NCI-H774 (cell line): ENCODE results near the gene CLMN.
A peak's percentile ranks its signal among the peaks of the same experiment; 100 is the strongest.

ENCODE experiments used
- DNase-seq: peaks from one replicate; lab custom pipeline; 2025; lab: John Stamatoyannopoulos, UW

The CLMN gene

DNA sequence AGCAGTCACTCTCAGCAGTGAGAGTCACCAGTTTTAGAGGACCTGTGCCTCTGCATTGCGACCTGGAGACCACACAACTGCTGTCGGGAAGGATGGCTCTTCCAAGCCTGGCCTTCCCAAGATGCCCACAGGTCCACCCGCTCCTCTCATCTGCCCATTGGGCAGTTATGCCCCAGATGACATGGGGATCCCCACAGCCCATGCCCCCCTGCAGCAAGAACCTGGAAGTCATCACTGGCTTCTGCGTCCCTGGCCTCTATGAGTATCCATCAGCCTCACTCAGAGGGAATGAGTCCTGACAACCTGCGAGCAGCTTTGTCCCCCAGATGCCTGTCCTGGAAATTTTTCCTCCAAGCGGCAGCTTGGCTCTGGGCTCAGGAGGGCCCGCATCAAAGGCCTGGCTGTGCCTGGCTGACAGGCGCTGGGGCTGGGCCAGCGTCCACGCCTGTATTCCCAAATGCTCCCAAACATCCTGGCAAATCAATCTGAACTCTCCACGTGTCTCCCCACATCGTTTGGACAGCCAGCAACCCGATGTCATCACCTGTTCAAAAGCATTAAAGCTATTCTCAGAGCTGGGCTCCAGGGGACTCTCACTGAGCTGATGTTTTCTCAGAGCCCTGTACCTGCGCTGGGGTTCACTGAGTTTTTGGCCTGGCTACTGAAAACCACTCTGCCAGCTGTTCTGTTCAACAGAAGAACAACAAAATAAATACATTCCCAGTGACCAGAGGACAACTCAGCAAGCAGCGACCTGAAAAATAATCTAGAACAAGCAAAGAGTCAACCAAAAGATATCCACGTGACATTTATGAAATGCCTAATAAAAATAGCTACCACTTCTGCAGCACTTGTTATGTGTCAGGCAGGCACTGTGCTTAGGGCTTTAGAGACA lies 57.8 kb downstream of the CLMN start:
- DNase-seq: no peak

DNA sequence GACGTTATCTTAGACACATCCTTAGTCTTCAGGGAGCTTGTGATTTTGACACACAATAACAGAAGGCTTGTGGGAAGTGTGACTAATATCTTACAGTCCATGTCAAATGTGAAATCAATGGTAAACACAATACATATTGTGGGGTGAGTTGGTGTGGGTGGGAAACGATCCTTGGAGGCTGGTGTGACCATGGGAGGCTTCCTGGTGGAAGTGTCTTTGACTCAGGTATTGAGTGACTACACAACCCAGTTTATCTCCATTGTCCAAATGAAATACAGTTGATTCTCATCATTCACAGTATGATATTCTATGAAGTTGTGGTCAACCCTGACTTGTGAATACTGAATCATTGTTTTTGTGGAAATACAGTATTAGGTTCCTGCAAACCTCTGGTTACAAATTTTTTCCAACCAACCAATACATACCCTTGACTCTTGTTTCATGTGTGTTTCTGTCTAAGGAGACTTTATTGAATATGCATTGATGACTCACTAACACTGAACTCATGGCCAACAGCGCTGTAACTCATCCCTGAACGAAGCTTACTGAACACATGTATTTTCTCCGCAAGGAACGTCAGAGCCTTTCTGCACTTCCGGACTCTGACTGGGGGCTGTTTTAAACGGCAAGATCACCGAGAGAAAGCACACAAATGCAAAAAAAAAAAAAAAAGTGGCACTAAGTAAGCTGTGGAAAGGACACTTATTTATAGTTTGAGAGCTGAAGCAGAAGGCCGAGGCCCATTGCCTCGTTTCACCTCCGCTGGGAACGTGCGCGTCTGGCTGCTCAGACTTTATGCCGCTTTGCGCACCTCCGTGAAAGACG lies 59.0 kb downstream of the CLMN start:
- DNase-seq: no peak

DNA sequence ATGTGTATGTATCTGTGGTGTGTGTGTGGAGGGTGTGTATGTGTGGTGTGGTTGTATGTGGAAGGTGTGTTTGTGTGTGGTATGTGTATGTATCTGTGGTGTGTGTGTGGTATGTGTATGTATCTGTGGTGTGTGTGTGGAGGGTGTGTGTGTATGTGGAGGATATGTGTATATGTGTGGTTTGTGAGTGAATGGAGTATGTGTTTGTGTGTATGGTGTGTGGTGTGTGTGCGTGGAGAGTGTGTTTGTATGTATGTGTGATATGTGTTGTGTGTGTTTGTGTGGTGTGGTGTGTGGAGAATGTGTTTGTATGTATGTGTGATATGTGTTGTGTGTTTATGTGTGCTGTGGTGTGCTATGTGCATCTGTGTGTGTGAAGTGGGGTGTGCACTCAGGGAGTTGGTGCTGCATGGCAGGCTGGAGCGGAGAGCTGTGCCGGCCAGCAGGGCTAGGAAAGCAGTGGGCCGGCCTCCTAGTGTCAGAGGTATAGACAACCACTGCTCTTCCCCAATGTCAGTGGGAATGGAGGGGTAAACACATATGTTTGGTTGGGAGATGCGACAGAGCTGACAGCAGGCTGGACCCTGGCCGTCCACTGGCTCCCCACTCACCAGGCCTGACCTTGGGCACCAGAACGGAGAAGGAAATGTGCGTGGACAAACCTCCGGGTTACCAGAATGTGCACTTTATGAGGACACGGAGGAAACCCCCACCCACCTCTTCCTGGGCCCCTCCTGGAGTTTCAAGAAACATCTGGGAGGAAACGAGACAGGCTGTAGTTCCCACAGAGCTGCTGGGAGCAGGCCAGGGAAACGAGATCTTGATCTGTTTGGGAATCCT lies 60.7 kb downstream of the CLMN start:
- no peak for DNase-seq

DNA sequence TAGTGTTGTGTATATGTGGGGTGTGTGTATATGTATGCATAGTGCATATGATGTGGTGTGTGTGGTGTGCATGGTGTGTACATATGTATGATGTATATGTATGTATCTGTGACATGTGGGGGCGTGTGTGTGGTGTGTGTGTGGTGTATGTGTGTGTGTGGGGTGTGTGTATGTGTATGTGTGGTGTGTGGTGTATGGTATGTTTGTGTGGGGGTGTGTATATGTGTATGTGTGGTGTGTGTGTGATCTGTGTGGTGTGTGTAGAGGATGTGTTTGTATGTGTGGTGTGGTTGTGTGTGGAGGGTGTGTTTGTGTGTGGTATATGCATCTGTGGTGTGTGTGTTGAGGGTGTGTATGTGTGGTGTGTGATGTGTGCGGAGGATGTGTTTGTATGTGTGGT lies 61.6 kb downstream of the CLMN start:
- DNase-seq: no peak

DNA sequence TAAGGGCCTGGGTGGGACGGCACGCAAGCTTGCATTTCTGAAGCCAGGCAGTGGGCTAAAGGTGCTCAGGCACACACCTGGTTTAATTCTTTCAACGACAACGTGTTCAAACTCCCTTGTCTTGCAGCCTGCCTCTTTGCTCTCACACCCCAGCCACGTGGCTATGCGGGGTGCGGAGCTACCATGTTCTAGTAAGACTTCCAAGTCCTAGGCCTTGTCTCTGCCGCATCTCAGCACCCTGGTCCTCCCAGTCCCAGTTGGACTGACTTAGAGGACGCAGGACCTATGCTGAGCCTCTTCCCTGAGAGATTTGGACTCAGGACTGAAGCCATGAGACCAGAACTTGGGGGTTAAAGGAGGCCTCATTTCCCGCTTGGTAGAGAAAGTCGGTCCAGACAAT lies 62.2 kb downstream of the CLMN start:
- DNase-seq: no peak

DNA sequence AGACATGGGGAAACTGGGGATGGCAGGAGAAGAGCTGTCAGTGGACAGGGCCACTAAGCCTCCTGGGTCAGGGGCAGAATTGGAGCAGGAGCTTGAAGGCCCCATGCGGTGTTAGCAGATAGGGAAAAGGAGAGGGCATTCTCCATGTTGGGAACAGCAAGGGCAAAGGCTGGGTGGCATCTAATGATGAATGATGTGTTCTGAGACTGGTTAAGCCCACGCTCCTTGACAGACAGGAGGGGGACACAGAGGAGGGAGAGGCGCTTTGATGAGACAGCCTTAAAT lies 63.0 kb downstream of the CLMN start:
- DNase-seq: no peak

DNA sequence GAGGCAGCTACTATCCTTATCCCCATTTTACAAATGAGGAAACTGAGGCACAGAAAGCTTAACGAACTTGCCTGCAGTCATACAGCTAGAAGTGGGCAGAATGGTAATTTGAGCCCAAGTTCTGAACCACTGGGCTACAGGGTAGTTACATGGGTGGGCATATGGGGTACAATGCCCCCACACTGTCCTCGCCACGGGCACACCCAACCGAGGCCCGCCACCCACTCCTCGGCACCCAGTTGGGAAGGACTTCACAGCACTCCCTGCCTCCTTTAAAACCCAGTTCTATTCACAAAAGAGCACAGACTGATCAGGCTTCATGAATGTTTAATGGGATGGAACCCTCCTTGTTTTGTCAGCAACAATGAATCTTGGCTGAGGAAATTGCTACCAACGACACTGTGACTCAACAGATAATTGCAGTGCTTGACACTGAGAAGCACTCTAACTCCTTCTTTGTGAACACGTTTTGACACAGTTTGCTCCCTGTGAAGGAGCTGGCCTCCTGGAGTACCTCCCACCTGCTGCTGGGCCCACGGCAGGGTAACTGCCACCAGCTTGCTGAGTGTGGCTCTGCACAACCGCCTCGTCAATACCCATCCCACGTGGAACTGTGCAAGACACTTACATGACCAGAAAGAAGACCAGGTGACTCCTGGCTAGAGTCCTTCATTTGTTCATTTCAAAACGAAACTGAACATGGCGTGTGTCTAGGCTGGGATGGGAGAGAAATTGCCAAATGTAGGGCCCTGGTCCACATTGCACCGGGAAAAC lies 63.5 kb downstream of the CLMN start:
- DNase-seq: peak; percentile 52

DNA sequence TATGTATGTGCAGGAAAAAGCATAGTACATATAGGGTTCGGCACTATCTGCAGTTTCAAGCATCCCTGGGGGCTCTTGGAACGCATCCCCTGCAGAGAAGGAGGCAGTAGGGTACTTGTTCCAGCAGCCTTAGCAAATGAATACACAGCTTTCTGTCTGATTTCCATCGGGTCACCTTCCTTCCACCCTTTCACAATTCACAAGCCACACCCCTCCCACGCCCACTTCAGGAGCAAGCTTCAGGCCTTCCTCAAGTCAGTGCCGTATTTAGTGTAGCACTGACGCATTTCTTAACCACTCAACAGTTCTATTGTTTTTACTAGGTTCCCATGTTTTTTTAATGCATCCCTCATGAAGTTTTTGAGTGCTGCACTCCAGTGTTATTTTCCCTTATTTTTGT lies 64.2 kb downstream of the CLMN start:
- no peak for DNase-seq

DNA sequence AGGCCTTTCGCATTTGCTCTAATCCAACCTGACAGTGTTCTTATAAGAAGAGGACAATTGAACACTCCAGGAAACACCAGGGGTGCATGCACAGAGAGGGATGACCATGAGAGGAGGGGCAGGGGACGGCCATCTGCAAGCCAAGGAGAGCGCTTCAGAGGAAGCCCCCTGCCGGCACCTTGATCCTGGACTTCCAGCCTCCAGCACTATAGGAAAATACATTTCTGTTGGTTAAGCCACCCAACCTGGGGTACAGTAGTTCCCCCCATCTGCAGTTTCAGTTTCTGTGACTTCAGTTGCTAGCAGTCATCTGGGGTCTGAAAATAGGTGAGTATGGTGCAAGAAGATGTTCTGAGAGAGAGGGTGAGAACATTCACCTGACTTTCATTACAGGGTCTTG lies 64.7 kb downstream of the CLMN start:
- DNase-seq: no peak

DNA sequence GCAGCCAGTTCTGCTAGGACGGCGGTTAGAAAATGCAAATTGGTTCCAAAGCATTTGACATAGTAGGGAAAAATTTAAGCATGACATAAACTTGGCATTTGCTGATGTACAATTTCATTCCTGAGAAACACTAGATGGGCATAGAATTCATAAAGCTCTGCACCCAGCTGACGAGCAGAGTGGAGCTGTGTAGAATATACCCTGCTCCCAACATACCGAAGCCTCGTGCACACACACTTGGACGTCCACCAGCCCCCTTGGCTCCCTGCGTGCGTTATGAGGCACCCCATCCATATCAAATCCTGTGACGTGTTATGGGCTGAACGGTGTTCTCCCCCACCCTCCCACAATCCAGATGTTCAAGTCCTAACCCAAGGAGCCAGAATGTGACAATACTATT lies 65.4 kb downstream of the CLMN start:
- DNase-seq: no peak

DNA sequence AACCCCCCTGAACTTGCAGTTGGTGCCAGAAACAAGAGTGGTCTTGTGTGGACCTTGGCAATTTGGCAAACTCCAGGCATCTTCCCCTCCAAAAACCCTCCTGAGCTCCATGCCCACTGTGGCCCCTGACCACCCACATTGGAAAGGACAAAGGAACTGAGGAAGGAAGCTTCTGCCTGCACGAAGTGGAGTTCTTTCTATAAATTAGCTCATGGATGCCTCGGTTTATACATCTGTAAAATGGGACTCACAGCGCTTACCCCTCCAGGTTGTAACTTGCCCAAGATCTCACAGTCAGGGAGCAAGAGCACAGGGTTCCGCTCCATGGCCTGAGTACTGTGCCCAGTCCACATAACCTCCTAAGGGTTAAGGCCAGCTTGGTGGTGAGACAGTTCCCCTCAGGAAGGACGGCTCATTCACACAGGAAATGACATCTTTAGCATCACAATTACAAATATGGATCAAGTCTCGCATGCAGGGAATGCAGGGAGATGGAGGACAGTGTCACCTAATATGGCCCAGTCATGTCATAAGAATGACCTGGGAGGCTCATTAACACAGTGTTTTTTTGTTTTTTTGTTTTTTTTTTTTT lies 66.6 kb downstream of the CLMN start:
- DNase-seq: no peak

DNA sequence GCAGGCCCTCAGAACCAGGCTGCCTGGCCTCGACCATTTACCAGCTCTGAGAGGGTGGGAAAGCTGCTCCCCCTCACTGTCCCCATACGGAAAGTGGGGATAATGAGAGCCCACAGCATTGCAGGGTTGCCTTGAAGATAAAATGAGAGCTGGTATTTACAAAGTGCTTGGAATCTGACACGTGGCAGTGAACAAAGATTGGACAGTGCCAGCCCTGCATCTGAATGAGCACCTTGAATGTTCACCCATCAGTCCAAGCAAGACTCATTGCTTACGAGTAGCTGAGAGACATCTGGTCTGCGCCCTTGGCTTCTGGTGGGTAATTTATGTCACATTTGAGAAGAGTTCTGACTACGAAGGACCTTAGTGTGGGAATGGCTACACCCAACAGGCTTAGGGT lies 67.5 kb downstream of the CLMN start:
- DNase-seq: no peak

DNA sequence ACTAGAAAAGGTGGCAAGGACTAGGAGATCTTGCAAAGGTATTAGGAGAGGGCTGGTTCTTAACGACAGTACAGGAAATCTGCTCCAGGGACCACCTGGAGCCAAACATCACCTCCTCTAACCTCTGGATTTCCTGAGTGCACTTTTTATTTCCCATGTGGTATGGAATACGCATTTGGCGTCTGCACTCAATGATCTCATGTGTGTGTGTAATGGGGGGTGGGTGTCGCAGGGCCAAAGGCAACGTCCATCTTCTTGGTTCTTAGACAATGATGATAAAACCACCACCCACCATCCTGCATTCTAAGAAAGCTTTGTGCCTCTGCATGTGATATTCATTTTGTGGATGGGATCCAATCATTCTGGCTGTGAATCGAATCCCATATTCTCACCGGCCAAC lies 68.8 kb downstream of the CLMN start:
- no peak for DNase-seq

DNA sequence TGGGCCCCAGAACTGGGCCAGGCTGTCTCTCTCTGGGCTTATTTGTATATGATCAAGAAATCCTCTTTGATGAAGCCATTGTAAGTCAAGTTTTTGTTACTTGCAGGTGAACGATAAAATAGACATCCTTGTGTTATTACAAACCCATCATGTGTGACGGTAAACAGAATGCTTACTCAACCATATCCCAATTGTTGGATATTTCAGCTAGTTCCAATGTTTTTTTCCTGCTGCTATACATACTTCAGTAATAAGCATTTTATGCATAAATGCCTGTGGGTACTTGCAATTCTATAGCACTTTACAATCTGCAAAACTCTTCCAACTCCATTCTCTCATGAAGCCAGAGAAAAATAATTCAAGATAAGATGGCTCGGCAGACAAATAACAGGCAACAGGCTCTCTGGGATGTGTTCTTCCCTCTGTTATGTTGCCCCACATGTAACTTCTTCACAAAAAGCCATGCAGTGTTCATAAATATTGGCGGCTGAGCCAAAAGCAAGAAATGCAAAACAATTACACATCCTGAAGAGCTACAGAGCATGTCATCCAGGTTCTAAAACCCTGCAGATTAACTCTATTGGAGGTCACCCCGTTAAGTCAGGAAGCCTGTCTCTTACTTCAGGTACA lies 69.5 kb downstream of the CLMN start:
- DNase-seq: no peak

DNA sequence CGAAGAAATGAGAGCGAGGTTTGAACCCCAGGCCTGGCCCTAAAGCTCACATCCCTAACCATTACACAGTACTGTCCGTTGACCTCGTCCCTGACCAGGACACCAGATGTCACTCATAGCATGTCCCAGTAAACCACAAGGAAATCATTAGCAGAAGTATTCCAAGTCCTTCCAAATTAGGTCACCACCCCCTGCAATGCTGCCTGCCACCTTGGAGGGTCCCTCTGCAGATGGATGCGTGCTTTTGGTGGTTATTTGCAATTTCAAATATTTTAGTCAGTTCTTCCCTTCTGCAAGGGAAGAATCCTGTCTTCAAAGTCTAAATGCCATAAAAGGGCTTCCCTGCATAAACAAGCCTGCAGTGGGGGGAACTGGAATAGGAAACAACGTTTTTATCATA lies 71.3 kb downstream of the CLMN start:
- DNase-seq: no peak

DNA sequence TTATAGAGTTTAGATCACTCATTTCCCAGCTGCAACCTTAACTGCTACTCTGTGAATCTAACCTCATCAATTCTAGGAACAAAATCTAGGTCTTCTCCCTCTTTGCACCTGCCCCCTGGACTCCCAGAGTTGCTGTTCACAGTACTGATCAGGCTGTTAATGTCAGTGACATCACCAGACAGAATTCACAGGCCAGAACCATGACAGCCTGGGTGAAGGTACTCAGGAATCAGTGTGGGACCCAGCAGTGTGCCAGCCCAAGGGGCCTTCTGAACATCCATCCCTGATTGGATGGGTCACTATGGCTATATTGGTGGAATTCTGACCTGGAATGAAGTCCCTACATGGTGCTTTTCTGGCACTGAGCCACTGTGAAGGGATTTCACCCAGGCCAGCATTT lies 72.8 kb downstream of the CLMN start:
- no peak for DNase-seq

DNA sequence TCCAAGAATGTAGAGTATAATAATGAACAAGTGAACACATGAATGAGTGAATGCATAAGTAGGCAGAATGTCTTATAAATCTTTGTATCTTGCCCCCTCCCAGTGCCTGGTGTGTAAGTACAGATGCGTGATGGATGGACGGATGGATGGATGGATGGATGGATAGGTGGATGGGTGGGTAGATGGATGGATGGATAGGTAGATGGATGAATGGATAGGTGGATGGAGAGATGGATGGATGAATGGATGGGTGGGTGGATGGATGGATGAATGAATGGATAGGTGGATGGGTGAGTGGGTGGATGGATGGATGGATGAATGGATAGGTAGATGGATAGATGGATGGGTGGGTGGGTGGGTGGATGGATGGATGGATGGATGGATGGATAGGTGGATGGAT lies 74.4 kb downstream of the CLMN start:
- DNase-seq: no peak

DNA sequence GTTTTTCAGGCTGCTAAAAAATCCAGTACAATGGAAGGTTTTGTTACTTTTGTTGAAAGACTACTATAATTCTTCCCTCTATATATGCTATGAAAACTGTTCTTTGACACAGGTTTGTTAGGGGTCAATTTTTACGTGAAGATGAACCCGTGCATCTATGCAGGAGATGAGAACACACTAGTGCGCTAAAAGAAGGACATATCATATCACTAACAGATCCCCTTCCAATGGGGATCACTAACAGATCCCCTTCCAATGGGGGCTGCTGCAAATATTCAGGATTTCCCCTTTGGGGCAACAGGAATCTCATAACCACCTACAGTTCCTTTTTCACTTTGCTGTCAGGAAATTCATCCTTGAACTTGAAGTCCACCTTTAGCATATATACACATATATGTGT lies 75.1 kb downstream of the CLMN start:
- DNase-seq: no peak

DNA sequence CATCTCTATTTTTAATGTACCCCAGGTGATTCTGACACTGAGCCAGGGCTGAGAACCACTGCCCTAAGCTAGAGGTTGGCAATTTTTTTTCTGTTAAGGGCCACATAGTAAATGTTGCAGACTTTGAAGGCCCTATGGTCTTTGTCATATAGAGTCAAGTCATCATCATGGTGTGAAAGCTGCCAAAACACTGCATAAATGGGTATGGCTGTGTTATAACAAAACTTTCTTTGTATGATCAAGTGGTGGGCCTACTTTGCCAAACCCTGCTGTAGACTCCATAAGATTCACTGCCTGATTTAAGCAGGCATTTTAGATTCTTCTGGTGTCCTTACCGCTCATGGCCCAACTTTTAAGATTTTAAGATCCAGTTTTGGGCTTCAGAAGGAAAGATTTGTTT lies 76.8 kb downstream of the CLMN start:
- no peak for DNase-seq

DNA sequence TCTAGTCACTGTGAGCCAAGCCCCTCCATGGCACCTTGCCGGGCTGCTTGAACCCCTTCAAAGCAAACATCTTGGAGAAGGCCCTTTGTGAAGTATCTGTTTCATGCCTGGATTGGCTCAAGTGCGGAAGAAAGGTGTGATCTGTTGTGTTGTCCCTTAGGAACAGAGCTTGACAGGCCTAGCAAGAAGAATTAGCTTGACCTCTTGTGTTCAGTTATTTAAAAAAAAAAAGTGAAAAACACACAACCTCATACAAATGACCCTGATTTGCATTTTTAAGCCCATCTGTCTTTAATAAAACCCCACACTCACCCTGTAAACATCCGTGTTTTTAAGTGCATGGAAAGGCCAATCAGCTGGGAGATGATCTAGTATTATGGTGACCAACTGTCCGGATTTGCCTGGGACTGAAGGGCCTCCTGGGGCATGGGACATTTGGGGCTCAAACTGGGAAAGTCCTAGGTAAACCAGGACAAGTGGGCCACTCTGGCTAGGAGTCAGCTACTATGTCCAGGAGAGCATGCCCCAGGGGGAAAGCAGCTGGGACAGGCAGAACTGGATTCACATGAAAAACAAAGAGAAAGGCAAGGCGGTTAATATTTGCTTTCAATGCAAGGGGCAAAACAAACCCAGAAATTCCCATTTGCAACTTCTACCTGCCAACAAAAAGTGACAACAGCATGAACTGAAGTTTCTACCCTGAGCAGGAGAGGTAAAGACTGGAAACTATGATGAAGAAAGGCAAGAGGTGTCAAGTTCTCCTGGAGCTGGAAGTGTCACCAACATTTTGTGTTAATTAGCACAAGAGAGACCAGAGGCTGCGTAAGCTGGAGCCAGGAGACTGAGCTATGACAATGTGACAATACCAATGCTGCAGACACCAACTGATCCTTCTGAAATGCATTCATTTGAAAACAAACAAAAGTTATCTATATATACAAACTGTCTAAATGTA lies 78.6 kb downstream of the CLMN start:
- DNase-seq: no peak
